GM12801 (cell line): ENCODE results near the gene SEMA3G.

Experiments used
- TF ChIP-seq, protein P1 (sequence below): IDR thresholded peaks from one replicate; pipeline ENCODE4 v1.5.1; 2011; ENCODE audit warnings: control low read depth; ENCODE audit not compliant: insufficient read length; ENCODE audit errors: extremely low read depth

Gene SEMA3G

DNA sequence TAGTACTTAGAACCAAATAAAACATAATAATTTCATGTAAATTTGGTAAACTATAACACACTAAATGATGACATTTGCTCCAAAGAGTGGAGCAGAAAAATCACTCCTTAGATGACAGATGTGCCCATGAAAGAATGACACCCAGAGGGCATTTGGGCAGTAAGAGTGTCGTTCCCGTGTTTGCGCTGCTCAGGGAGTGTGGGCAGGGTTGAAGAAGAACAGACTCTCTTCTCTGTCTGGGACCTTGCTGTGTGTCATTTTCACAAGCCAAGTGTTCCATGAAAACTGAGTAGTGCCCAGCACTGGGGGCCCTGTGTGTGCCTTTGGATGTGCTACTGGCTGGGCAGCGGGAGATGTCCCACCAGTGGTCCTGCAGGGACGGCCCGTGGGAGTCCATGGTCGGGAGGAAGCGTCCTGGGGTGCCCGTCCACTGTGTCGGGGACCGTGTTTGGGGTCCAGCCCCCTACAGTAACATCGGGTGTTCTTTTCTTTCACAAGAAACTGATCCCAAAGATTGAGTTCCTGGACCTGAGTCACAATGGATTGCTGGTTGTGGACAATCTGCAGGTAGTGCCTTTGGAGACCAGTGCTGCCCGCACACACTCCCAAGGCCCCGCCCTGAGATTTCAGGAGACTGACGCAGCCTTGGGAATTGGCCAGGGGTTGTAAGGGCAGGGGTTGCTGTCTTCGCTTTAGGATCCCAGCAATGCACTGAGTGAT lies 32.3 kb upstream of the SEMA3G start:
- TF ChIP-seq, protein P1, sequence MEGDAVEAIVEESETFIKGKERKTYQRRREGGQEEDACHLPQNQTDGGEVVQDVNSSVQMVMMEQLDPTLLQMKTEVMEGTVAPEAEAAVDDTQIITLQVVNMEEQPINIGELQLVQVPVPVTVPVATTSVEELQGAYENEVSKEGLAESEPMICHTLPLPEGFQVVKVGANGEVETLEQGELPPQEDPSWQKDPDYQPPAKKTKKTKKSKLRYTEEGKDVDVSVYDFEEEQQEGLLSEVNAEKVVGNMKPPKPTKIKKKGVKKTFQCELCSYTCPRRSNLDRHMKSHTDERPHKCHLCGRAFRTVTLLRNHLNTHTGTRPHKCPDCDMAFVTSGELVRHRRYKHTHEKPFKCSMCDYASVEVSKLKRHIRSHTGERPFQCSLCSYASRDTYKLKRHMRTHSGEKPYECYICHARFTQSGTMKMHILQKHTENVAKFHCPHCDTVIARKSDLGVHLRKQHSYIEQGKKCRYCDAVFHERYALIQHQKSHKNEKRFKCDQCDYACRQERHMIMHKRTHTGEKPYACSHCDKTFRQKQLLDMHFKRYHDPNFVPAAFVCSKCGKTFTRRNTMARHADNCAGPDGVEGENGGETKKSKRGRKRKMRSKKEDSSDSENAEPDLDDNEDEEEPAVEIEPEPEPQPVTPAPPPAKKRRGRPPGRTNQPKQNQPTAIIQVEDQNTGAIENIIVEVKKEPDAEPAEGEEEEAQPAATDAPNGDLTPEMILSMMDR, result no peak

- TF ChIP-seq, protein P1, result no peak
Observed at GRCh38 chr3:52473026-52473425, 28.1 kb upstream of the SEMA3G start.

DNA sequence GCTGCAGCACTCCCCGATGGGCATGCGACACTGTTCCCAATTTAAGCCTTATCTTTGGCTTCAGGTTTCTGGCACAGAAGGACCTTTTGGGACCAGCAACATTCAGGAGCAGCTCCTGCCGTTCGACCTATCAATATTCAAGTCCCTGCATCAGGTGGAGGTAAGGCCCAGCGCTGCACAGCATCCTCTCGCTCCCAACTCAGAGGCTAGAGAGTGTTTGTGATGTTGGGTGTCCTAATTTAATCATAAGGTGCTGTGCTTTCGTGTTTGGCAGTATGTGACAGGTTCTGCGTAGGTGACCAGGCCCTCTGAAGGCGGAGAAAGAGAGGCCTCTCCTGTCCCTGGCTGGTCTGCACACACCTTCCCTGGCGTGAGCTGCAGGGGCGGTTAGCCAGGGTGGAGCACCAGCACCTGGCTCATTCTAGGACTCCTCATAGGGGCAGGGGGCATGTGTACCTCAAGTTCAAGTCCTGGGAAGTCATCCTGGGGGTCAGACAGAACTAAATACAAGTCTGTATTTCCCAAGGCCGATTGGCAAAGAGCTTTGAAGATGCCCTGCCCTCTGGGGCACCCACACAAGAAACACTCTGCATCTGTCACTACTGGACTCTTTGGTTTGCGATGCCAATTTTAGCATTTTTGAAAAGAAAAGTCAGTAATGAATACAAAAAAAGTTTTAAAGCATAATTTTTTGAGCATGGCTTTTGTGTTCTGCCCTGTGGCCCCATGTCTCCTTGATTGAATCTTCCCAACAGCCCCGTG lies 27.5 kb upstream of the SEMA3G start:
- TF ChIP-seq, protein P1, result no peak

DNA sequence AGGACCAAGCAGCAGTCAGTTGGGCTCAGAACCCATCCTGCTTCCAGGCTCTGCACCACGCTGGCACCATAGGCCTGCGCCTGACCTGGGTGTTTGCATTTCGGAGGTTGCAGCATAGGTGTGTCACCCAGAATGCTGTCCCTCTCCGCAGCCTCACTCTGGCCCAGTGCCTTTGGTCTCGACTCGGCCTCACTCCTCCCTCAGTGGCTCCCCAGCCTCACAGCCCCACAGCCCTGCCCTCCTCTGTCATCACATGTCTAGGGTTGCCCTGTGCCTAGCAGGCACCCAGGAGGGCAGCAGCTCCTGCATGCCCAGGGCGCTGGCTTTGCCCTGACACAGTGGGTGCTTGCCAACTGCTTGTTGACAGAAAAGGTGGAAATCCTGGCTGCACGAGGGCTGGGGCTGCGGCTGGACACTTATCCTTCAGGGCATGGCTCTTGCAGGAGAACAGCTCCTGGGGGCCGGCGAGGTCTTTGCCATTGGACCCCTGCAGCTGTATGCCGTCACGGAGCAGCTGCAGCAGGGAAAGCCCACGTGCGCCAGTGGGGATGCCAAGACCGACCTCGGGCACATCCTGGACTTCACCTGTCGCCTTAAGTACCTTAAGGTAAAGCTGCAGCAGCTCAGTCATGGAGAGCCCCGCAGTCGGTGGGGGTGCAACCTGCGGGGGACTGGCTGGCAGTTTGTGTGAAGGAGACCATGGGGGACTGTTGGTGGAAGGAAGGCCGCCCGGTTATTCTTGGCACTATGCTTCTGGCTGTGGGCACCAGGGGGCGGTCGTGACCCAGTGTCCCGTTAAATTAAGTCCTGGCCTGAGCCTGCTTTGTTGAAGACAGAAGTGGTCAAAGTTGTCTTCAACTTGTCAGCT lies 26.7 kb upstream of the SEMA3G start:
- TF ChIP-seq, protein P1, result no peak

GRCh38 chr3:52470920-52471319 lies 26.0 kb upstream of the SEMA3G start:
- TF ChIP-seq, protein P1, result no peak

DNA sequence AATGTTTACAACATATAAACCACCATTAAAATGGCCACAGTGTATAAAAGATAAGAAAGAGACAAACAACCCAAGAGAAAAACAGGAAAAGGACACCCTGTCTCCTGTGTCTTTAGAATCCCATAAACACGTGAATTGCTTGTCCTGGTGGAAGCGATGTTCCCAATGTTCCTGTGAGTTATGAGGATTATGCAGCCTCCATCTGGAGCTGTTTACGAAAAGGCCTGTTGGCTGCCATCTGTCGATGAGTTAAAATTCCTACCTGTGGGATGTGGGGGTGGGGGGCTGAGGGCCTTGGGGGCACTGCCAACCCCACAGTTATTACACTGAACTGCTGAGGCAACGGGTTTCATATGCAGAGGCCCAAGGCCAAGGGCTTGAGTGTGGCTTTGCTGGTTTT lies 24.1 kb upstream of the SEMA3G start:
- TF ChIP-seq, protein P1, result no peak

DNA sequence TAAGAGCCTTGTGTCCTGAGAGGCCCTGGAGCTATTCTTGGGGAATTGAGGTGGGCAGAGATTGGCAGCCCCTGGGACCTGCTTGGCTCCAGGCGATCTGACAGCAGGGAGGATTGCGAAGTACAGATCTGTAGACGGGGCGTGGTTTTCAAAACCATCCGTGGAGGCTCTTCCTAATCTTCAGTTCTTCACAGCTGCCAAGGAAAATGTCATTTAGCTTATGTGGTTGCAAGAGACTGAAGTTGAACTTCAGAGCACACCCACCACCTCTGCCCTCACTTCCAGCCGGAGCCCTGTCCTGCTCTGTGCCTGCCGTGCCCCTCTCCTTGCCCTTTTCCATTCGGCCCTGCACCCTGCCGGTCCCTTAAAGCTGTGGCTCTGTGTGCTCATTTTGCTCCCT lies 23.4 kb upstream of the SEMA3G start:
- TF ChIP-seq, protein P1, result no peak
